Activated CD4-positive, alpha-beta T cell treated with anti-CD3 and anti-CD28 coated beads, Interleukin-2, amount 10 ng/mL, durations not matched to agents 7 days and 5 days (primary cell): ENCODE data around the gene PHLDB2. TPM values are rescaled to one million over a fixed set of nuclear protein-coding genes. Genes with fewer than 3 reads are reported as not detected.
A peak's percentile ranks its signal among the peaks of the same experiment; 100 is the strongest.
"Not testable (repeated sequence)": the region's sequence is repeated elsewhere in the genome, so short reads cannot be mapped to it uniquely, and the experiment has no call there.

Experiments
- CTCF ChIA-PET: fragments of 350-600 bp; sonication (Branson Sonifier 250); formaldehyde crosslinking; loops from one replicate; lab custom pipeline; 2021; ENCODE audit warnings: antibody characterized with exemption; lab: Charles Lee
- POLR2A ChIA-PET: fragments of 350-600 bp; sonication (Branson Sonifier 250); formaldehyde crosslinking; loops from one replicate; lab custom pipeline; 2021; ENCODE audit warnings: antibody characterized with exemption; lab: Charles Lee
- DNase-seq: peaks from one replicate; pipeline ENCODE4 v3.0.0-alpha.2; 2020
- H3K27ac Mint-ChIP-seq: one replicate; pipeline ENCODE4 v1.8.0; 2021; ENCODE audit warnings: mild to moderate bottlenecking, moderate library complexity, mixed read lengths
- H3K27me3 Mint-ChIP-seq: one replicate; pipeline ENCODE4 v1.8.0; 2021; ENCODE audit warnings: mixed read lengths
- H3K36me3 Mint-ChIP-seq: one replicate; pipeline ENCODE4 v1.8.0; 2021; ENCODE audit warnings: low read depth, mixed read lengths
- H3K4me1 Mint-ChIP-seq: one replicate; pipeline ENCODE4 v1.8.0; 2021; ENCODE audit warnings: mixed read lengths
- H3K4me3 Mint-ChIP-seq: one replicate; pipeline ENCODE4 v1.8.0; 2021; ENCODE audit warnings: mild to moderate bottlenecking, moderate library complexity, mixed read lengths
- H3K9me3 Mint-ChIP-seq: one replicate; pipeline ENCODE4 v1.8.0; 2021; ENCODE audit warnings: mixed read lengths
- total RNA-seq, 2 experiments: library from RNA; stranded (reverse); gene quantifications; one replicate each; pipeline ENCODE4 v1.2.3, GENCODE V29; 2021

The PHLDB2 gene
- total RNA-seq, result 1 to 10 TPM; 1.9 to 2.7 TPM

DNA sequence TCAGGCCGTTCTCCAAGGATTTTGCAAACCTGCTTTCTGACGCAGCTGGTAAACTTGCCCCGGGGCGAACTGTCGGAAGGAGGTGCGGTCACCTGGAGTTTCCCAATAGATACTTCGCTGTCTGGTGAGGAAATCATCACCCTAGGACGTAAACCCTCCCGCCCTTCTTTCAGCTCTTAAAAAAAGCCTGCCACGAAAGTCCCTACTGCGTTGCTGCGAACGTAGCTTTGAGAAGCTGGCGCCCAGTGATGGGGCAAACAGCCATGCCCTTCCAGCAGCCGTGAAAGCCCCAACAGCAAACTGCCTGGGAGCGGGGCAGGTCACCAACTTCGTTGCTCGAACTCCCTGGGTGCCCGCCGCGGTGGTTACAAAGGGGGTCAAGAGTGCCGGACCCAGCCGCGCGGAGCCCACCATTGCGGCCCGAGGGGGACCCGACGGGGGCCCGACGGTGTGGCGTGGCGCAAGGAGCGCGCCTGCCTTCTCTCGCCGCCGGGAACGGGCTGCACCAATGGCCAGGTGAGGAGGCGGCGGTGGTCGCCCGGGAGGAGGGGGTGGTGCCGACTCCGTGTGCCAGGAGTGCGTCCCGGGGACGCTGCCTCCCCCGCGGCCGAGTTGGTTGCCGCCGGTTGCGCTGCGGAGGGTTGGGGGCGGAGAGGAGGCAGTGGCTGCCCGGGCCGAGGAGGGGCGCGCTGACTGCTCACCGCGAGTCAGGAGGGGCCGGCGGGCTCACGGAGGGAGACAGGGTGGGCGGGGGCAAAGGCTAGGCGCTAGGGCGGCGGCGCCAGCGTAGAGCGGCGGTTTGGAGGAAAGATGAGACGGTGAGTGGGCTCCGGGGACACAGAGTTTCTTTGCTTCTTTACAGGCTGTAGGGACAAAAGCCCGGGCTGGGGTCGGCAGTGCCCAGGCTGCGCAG lies at the start of gene PHLDB2:
TSS of gene PHLDB2 (plus strand) at position 205 of the 913 bp plus-strand sequence. CDS start 24,813 bp downstream, outside the sequence.
- POLR2A ChIA-PET, result no interaction called here
- H3K27ac Mint-ChIP-seq, result peak within 1 kb of the TSS; percentile 71

DNA sequence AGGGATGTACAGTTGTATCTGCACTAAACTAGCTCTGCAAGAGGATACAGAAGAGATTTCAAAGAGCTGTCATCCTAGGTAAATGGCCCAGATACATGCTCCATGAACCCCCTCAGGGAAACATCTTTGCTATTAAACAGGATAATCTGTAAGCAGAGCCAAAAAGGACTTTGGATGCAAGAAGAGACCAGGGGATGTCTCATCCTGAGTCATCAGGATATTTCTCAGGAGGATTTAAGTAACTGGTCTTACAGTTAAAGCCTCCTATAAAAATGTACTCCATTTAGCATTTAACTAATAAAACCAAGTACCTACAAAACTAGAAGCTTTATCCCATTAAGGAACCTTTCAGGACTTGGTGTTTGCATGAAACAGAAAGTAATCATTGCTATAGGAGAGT lies 48.2 kb upstream of the PHLDB2 start:
- H3K27ac Mint-ChIP-seq, result no peak overlapping the region
- ChIA-PET CTCF (no interaction called here), POLR2A (no interaction called here)
- H3K9me3 Mint-ChIP-seq, result peaks cover 7% of the 10 kb centered on the region
- H3K4me3 Mint-ChIP-seq, result no peak overlapping the region
- DNase-seq, result no peak
- no peaks in the 10 kb centered on the region for H3K4me1 Mint-ChIP-seq
- H3K36me3 Mint-ChIP-seq, result no peaks in the 10 kb centered on the region
- no peaks in the 10 kb centered on the region for H3K27me3 Mint-ChIP-seq

More for the DNA sequence above, at the start of gene PHLDB2:
- DNase-seq, result peak; percentile 32
- Mint-ChIP-seq H3K27me3 (peaks cover 66% of the 10 kb centered on the region), H3K4me3 (peak within 1 kb of the TSS; percentile 79), H3K9me3 (no peaks in the 10 kb centered on the region), H3K4me1 (peaks cover 17% of the 10 kb centered on the region), H3K36me3 (no peaks in the 10 kb centered on the region)
- CTCF ChIA-PET, result interaction anchor here (0.7 to 1.3 kb wide), 4 partner anchors 24 to 143 kb away, joined by 3 to 6 read pairs (median 4); no protein-coding TSS in a partner anchor

DNA sequence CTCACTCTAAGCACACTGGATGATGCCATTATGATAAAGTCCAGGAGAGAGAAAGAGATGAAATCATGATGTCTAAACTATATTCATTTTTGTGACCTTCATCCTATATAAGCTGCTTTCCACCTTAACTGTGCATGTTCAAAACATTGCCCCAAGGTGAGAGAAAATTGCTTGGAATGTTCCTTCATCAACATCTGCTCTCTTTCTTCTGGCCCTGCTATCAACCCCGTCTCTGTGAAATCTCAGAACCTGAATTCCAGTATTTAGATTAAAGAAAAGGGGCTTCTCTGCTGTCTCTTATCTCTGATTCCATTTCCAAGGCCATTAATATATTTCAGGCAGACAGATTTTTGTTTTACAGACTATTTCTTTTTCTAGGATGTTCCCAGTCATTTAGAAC lies 47.3 kb upstream of the PHLDB2 start:
- H3K27ac Mint-ChIP-seq, result no peak overlapping the region
- CTCF ChIA-PET, result interaction anchor here (1.3 kb wide), 1 partner anchor 95 kb away, joined by 3 read pairs; no protein-coding TSS in a partner anchor

DNA sequence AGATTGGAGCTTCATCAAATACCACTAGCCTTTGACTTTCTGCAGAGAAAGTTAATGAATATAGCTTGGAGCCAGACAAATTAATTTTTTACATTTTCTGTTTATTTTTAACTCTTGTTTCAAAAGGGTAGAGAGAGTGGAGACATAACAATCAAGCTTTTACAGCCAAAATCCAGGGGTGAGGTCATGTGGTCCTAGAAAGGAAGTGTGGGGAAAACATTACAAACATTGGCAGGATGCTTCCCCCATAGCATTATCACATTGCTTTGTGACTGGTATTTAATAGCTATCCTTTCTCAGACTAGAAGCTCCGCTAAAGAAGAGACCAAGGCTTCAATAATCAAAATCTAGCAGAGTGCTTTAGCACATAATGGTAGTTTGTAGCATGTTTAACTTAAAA lies 46.4 kb upstream of the PHLDB2 start:
- no peak for DNase-seq
- Mint-ChIP-seq H3K4me3 (no peak overlapping the region), H3K27ac (no peak overlapping the region), H3K27me3 (no peaks in the 10 kb centered on the region), H3K36me3 (no peaks in the 10 kb centered on the region), H3K4me1 (no peaks in the 10 kb centered on the region), H3K9me3 (peaks cover 12% of the 10 kb centered on the region)
- POLR2A ChIA-PET, result no interaction called here
- CTCF ChIA-PET, result interaction anchor here (1.2 to 1.3 kb wide), 2 partner anchors 10 to 96 kb away, joined by 3 read pairs; no protein-coding TSS in a partner anchor

More for the DNA sequence above, 47.3 kb upstream of the PHLDB2 start:
- H3K4me3 Mint-ChIP-seq, result no peak overlapping the region
- no peaks in the 10 kb centered on the region for H3K36me3 Mint-ChIP-seq
- POLR2A ChIA-PET, result no interaction called here
- peaks cover 11% of the 10 kb centered on the region for H3K9me3 Mint-ChIP-seq
- H3K4me1 Mint-ChIP-seq, result no peaks in the 10 kb centered on the region
- H3K27me3 Mint-ChIP-seq, result no peaks in the 10 kb centered on the region
- DNase-seq, result no peak

DNA sequence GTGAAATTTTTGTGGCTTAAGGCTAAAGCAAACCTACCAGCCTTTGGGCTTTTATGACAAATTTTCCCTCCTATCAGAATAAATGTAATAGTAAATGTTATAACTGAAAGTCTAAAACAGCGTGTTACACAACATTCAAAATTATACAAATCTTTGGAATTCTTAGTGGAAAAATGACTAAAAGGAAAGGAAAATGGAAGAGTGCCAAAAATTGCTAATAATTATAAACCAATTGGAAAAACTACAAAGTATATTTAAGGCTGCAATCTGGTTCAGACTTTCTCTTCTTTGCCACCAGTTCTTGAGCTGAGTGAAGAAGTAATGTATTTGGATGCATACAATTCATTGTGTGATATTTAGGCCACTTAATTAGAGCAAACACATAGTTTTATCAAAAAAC lies 45.6 kb upstream of the PHLDB2 start:
- ChIA-PET CTCF (interaction anchor here (1.2 to 1.3 kb wide), 2 partner anchors 11 to 97 kb away, joined by 3 read pairs; no protein-coding TSS in a partner anchor), POLR2A (no interaction called here)
- Mint-ChIP-seq H3K4me1 (no peaks in the 10 kb centered on the region), H3K27me3 (no peaks in the 10 kb centered on the region), H3K9me3 (peaks cover 12% of the 10 kb centered on the region), H3K27ac (no peak overlapping the region), H3K36me3 (no peaks in the 10 kb centered on the region), H3K4me3 (no peak overlapping the region)
- no peak for DNase-seq

DNA sequence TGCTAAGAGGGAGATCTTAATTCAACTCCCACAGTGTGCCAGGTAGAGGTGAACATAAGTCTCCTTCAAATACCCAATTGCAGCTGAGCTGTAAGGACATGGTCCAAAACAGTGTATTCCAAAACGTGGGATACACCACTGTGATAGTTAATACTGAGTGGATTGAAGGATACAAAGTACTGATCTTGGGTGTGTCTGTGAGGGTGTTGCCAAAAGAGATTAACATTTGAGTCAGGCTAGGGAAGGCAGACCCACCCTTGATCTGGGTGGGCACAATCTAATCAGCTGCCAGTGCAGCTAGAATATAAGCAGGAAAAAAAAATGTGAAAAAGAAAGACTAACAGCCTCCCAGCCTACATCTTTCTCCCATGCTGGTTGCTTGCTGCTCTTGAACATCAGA lies 45.1 kb upstream of the PHLDB2 start:
- Mint-ChIP-seq H3K9me3 (peaks cover 12% of the 10 kb centered on the region), H3K36me3 (no peaks in the 10 kb centered on the region), H3K27ac (no peak overlapping the region), H3K4me1 (no peaks in the 10 kb centered on the region), H3K4me3 (no peak overlapping the region), H3K27me3 (no peaks in the 10 kb centered on the region)
- DNase-seq, result no peak
- ChIA-PET CTCF (interaction anchor here (1.2 kb wide), 1 partner anchor 11 kb away, joined by 3 read pairs; no protein-coding TSS in a partner anchor), POLR2A (no interaction called here)

DNA sequence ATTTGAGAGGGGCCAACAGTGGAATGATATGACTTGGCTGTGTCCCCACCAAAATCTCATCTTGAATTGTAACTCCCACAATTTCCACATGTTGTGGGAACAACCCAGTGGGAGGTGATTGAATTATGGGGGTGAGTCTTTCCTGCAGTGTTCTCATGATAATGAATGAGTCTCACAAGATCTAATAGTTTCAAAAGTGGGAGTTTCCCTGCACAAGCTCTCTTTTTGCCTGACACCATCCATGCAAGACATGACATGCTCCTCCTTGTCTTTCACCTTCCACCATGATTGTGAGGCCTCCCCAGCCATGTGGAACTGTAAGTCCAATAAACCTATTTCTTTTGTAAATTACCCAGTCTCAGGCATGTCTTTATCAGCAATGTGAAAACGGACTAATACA lies 42.3 kb upstream of the PHLDB2 start:
- H3K4me3 Mint-ChIP-seq, H3K27ac Mint-ChIP-seq, DNase-seq, H3K27me3 Mint-ChIP-seq, H3K36me3 Mint-ChIP-seq, POLR2A ChIA-PET, H3K4me1 Mint-ChIP-seq: not testable (repeated sequence)
- peaks cover 25% of the 10 kb centered on the region for H3K9me3 Mint-ChIP-seq
- CTCF ChIA-PET, result interaction anchor here (0.6 kb wide), 1 partner anchor 266 kb away, joined by 3 read pairs; no protein-coding TSS in a partner anchor

DNA sequence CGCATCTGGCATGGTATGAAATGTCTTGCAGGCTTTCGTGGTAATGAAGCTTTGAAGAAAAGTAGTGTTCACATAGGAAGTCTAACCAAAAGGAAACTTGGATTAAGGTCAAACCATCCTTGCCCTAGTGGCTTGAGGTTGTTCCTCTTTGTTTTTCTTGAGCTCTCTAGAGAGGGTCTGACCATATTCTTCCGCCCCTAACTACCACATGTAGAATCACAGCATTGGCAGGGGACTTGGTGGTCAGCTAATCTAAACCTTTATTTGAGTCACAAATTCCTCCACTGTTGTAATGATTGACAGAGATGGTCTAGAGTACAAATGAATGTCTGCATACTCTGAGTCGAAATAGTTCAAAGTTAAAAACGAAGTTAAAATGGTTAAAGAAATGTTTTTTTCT lies 39.1 kb upstream of the PHLDB2 start:
- H3K4me3 Mint-ChIP-seq, result no peak overlapping the region
- DNase-seq, result no peak
- ChIA-PET CTCF (no interaction called here), POLR2A (no interaction called here)
- H3K36me3 Mint-ChIP-seq, result no peaks in the 10 kb centered on the region
- H3K27ac Mint-ChIP-seq, result no peak overlapping the region
- H3K27me3 Mint-ChIP-seq, result no peaks in the 10 kb centered on the region
- peaks cover 24% of the 10 kb centered on the region for H3K9me3 Mint-ChIP-seq
- no peaks in the 10 kb centered on the region for H3K4me1 Mint-ChIP-seq

DNA sequence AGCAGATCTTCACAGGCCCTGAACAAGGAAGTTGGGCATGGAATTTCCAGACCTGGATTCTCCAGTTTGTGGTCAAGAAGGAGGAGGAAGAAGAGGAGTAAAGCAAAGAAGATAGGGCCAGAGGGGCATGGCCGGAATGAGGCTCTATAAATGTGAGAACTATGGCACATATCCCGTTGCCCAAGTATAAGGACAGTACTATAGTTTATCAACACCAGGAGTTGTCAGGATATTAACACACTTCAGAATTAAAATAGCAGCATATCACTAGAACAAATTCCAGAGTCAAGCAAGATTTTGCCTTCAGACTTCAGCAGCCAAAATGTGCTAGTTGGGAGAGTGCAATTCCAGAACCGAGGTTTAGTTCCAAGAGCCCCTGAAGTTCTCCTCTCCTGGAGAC lies 38.4 kb upstream of the PHLDB2 start:
- POLR2A ChIA-PET, result no interaction called here
- no peaks in the 10 kb centered on the region for H3K36me3 Mint-ChIP-seq
- CTCF ChIA-PET, result interaction anchor here (1.5 kb wide), 1 partner anchor 83 kb away, joined by 3 read pairs; no protein-coding TSS in a partner anchor
- no peak overlapping the region for H3K27ac Mint-ChIP-seq
- no peak for DNase-seq
- H3K27me3 Mint-ChIP-seq, result no peaks in the 10 kb centered on the region
- no peaks in the 10 kb centered on the region for H3K4me1 Mint-ChIP-seq
- H3K4me3 Mint-ChIP-seq, result no peak overlapping the region
- peaks cover 18% of the 10 kb centered on the region for H3K9me3 Mint-ChIP-seq

DNA sequence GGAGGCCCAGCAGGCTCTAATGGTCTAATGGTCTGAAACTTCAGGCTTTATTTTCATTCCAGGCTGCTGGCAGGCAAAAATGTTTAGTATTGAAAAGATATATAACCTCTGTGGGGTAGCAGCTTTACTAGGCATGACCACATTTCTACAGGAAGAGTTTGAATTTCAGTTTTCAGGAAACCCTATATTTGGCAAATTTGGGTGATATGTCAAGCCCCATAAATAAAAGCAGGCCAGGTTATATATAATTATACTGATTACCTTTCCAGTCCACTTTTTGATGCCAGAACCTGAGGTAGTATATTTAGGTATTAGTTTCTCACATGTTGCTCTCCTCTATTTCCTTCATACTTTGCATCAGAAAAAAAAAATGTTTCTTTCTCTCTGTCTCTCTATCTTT lies 37.2 kb upstream of the PHLDB2 start:
- Mint-ChIP-seq H3K27me3 (no peaks in the 10 kb centered on the region), H3K27ac (no peak overlapping the region), H3K9me3 (peaks cover 16% of the 10 kb centered on the region), H3K4me3 (no peak overlapping the region), H3K36me3 (no peaks in the 10 kb centered on the region), H3K4me1 (peaks cover 6% of the 10 kb centered on the region)
- no peak for DNase-seq
- ChIA-PET POLR2A (no interaction called here), CTCF (interaction anchor here (0.9 to 1.5 kb wide), 2 partner anchors 32 to 84 kb away, joined by 3 read pairs; no protein-coding TSS in a partner anchor)

DNA sequence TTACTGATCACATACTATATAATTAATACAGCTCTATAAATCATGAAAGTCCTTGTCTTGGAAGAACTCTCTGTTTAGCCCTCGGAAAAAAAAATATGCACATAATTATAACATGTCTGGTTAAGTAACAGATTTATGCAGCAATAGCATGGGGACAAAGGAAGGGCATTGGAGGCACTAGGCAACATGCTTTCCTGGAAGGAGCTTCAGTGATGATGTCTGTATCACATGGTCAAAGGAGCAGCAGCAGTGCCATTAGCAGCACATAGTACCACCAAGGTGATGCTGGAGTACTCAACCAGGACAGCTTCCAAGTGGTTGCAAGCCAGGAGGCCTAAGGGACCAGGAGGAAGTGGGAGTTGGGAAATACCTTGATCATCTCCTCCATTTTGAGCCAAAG lies 36.3 kb upstream of the PHLDB2 start:
- H3K27me3 Mint-ChIP-seq, result no peaks in the 10 kb centered on the region
- H3K9me3 Mint-ChIP-seq, result peaks cover 15% of the 10 kb centered on the region
- ChIA-PET POLR2A (no interaction called here), CTCF (no interaction called here)
- no peaks in the 10 kb centered on the region for H3K36me3 Mint-ChIP-seq
- DNase-seq, result no peak
- no peak overlapping the region for H3K4me3 Mint-ChIP-seq
- H3K27ac Mint-ChIP-seq, result no peak overlapping the region
- H3K4me1 Mint-ChIP-seq, result peaks cover 8% of the 10 kb centered on the region

DNA sequence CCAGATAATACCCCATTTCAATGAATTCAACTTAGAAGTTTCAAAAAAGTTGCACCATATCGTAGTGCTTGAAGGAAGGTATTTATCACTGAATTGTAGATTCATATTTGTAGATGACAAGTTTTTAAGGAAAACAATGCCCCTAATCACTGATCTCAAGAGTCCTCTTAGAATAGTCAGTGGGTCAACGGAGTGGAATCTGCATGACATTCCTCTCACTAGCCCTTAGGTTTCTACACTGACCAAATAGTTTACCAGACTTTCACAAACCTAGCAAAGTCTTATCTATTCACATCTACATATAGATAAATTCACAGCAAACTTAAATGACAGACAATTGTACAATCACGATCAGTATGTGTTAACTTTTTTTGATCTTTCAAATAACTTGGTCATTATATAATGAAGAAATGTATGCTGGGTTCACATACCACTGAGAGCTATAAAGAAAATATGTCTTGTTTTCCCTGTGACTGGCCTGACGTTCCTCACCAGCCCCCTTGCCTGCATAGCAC lies 35.7 kb upstream of the PHLDB2 start:
- Mint-ChIP-seq H3K4me1 (peaks cover 8% of the 10 kb centered on the region), H3K27me3 (no peaks in the 10 kb centered on the region)
- CTCF ChIA-PET, result no interaction called here

DNA sequence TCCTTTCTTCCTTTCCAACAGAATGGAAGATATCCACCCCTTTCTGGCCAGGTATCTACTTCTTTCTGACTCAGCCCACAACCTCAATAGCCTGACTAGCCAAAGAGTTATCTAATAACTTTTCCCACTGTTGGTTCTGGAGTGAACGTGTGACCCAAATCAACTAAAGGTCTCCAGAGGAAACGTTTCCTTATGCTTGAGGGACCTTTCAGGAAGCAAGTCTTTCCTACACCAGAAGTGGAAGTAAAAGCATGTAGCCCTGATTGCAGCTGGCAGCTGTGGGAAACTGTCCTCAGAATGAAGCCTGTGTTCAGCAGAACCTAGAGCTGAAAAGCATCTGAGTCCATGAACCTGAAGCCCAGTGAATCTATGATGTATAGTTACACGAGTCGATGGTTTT lies 34.7 kb upstream of the PHLDB2 start:
- H3K27ac Mint-ChIP-seq, result no peak overlapping the region

More for the DNA sequence above, 35.7 kb upstream of the PHLDB2 start:
- Mint-ChIP-seq H3K4me3 (no peak overlapping the region), H3K9me3 (peaks cover 15% of the 10 kb centered on the region), H3K36me3 (no peaks in the 10 kb centered on the region), H3K27ac (no peak overlapping the region)
- POLR2A ChIA-PET, result no interaction called here
- DNase-seq, result no peak

More for the DNA sequence above, 34.7 kb upstream of the PHLDB2 start:
- Mint-ChIP-seq H3K27me3 (no peaks in the 10 kb centered on the region), H3K4me1 (peaks cover 8% of the 10 kb centered on the region), H3K4me3 (no peak overlapping the region), H3K9me3 (peaks cover 11% of the 10 kb centered on the region), H3K36me3 (no peaks in the 10 kb centered on the region)
- DNase-seq, result no peak
- POLR2A ChIA-PET, result no interaction called here
- CTCF ChIA-PET, result no interaction called here
